Measurements from ENCODE around the gene APOL3. TPM values are rescaled to one million over a fixed set of nuclear protein-coding genes. Genes with fewer than 3 reads are reported as not detected.

APOL3 gene, protein sequence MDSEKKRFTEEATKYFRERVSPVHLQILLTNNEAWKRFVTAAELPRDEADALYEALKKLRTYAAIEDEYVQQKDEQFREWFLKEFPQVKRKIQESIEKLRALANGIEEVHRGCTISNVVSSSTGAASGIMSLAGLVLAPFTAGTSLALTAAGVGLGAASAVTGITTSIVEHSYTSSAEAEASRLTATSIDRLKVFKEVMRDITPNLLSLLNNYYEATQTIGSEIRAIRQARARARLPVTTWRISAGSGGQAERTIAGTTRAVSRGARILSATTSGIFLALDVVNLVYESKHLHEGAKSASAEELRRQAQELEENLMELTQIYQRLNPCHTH
- 13.9 and 22.9 TPM in 2 replicates for total RNA-seq

DNA sequence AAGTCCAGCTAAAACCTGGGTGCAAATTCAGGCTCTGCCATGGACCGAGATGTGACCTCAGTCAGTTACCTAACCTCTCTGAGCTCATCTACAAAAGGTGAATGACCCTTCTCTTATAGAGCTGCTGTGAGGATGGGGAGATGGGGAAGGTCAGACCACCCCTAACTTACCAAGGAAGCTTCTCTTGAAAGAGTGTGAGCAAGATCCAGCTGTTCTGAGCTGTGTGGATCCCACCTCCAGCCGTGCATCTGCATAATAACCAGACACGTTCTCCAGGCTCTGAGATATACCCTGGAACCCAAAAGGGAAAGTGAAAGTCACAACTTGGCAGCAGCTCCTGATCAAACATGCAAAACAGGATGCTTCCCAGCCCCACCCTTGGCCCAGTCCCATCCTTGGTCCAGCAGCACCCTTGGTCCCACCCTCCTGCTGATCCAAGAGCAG is at the start of gene APOL3:
Gene APOL3, minus strand, starts transcription at position 257 of the 444 bp plus-strand sequence. CDS start 11,700 bp downstream, outside the sequence.

DNA sequence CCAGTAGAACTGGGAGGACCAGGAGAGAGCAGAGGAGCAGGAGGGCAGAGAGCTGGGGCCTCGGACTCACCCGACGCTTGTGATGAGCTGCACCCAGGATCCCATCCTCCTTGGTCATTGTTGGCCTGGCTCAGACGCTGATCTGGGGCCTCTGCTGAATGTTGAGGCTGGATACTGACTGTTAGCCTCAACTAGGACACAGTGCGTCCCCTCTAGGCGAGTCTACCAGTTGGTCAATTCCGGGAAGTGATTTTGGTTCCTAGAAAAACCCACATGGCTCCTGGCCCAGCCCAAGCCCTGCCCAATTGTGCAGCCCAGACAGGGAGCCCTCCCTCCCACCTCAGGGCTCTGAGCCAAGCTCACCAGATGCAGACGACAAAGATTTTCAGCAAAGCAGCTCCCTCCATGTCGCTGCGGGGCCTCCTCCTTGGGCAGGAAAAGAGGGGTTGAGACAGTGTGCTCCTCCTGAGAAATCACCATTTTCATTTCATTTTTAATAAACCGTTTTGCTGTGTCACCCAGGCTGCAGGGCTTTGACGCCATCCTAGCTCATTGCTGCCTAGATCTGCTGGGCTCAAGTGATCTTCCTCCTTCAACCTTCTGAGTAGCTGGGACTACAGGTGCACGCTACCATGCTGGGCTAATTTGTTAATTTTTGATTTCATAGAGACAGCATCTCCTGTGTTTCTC is 41.2 kb upstream of the APOL3 start, which contains the start of gene APOL4:
Gene APOL4, minus strand, starts transcription at position 180 of the 690 bp plus-strand sequence. Its CDS starts 75 bp downstream, at position 105.

Other genes with a start within 250 kb of the APOL3 start
- 98.7 and 104 TPM in 2 replicates for gene RBFOX2, start 131.9 kb downstream of the APOL3 start, total RNA-seq
- 4.3 and 5.1 TPM in 2 replicates for gene APOL4, start 41.1 kb upstream of the APOL3 start, total RNA-seq
- gene APOL2, start 78.8 kb upstream of the APOL3 start, total RNA-seq = 28.3 and 31.0 TPM in 2 replicates
- 17.5 and 18.8 TPM in 2 replicates for gene APOL1, start 92.4 kb upstream of the APOL3 start, total RNA-seq
- gene MYH9, start 227.2 kb upstream of the APOL3 start, total RNA-seq = 227 and 236 TPM in 2 replicates